GM12878 (cell line): ENCODE measurements around the gene C18orf54. TPM values are rescaled to one million over a fixed set of nuclear protein-coding genes. Genes with fewer than 3 reads are reported as not detected.

Experiments used
- ATAC-seq: fragments of 200-7000 bp; cut with Tn5 transposase; 3 replicates; pipeline ENCODE4 v1.9.1; 2020; ENCODE audit warnings: mild to moderate bottlenecking, moderate library complexity
- BruUV-seq: library from RNA; stranded (reverse); fragments of 400-500 nt; replicated peaks from 2 replicates; lab custom pipeline; 2021; lab: Mats Ljungman, UMichigan
- CTCF ChIA-PET: fragments of 300-600 bp; sonication (Branson Sonifier 250); formaldehyde crosslinking; extraction: SDS; loops from one replicate; lab custom pipeline; 2021; ENCODE audit warnings: inconsistent platforms; lab: Yijun Ruan, JAX
- POLR2A ChIA-PET: fragments of 350-600 bp; formaldehyde crosslinking; extraction: SDS; loops from one replicate; lab custom pipeline; 2021; ENCODE audit warnings: inconsistent platforms; lab: Charles Lee
- RAD21 ChIA-PET: fragments of 300-600 bp; sonication (Branson Sonifier 250); formaldehyde crosslinking; loops from one replicate; lab custom pipeline; 2023; ENCODE audit warnings: antibody characterized with exemption; ENCODE audit not compliant: unreplicated experiment; lab: Charles Lee
- SMC1A ChIA-PET: fragments of 300-600 bp; sonication (Branson Sonifier 250); formaldehyde crosslinking; loops from one replicate; lab custom pipeline; 2023; ENCODE audit not compliant: unreplicated experiment, uncharacterized antibody; lab: Charles Lee
- DNase-seq: peaks from one replicate; pipeline ENCODE4 v3.0.0-alpha.2; 2011; ENCODE audit warnings: low read depth, low spot score
- FAIRE-seq: peaks from 3 replicates; lab custom pipeline; 2011; peaks lifted over from hg19 to GRCh38; lab: Jason Lieb, UNC
- H2AFZ ChIP-seq: 2 replicates; pipeline ENCODE4 v1.6.0; 2011; ENCODE audit warnings: low read depth, low read length, control low read depth; ENCODE audit not compliant: control insufficient read depth
- H3K27ac ChIP-seq: 2 replicates; pipeline ENCODE4 v1.5.1; 2011; ENCODE audit warnings: control low read depth; ENCODE audit not compliant: control insufficient read depth, insufficient read depth
- H3K27me3 ChIP-seq, 2 experiments: replicated peaks in 1 of 2; 2 replicates each; pipeline versions ENCODE4 v1.6.0 to v1.6.1; 2011; ENCODE audit warnings: low read length in 1 of 2; ENCODE audit not compliant: control insufficient read depth in 2 of 2, insufficient read depth in 2 of 2
- H3K36me3 ChIP-seq, 2 experiments: 2 replicates each; pipeline ENCODE4 v1.5.1; 2011; ENCODE audit warnings: low read length in 1 of 2; ENCODE audit not compliant: control insufficient read depth in 2 of 2, insufficient read depth in 2 of 2
- H3K4me1 ChIP-seq: 2 replicates; pipeline ENCODE4 v1.6.1; 2011; ENCODE audit warnings: mild to moderate bottlenecking, low read length, moderate library complexity, mixed read lengths; ENCODE audit not compliant: control insufficient read depth, insufficient read depth
- H3K4me2 ChIP-seq: 2 replicates; pipeline ENCODE4 v1.6.0; 2011; ENCODE audit warnings: control low read depth; ENCODE audit not compliant: control insufficient read depth, insufficient read depth
- H3K4me3 ChIP-seq: fragments of 200-600 bp; sonication (generic); 2 replicates; pipeline ENCODE4 v1.5.1; 2016
- H3K79me2 ChIP-seq: 2 replicates; pipeline ENCODE4 v1.6.0; 2011; ENCODE audit warnings: low read length; ENCODE audit not compliant: control insufficient read depth, insufficient read depth
- H3K9ac ChIP-seq: 2 replicates; pipeline ENCODE4 v1.8.0; 2011; ENCODE audit warnings: low read length, control low read depth, mixed read lengths; ENCODE audit not compliant: control insufficient read depth, insufficient read depth
- H3K9me3 ChIP-seq: replicated peaks from 3 replicates; pipeline ENCODE4 v1.5.1; 2011; ENCODE audit warnings: mild to moderate bottlenecking, low read length; ENCODE audit not compliant: control insufficient read depth, insufficient read depth
- H4K20me1 ChIP-seq: 2 replicates; pipeline ENCODE4 v1.6.0; 2011; ENCODE audit not compliant: control insufficient read depth, insufficient read depth
- CHD1 ChIP-seq: IDR thresholded peaks from 2 replicates; pipeline ENCODE4 v1.6.1; 2012; ENCODE audit warnings: low read depth, low read length, improper control_type of control experiment
- KDM1A ChIP-seq: fragments of 200-600 bp; sonication (generic); IDR thresholded peaks from 2 replicates; pipeline ENCODE4 v1.6.1; 2016; ENCODE audit warnings: borderline replicate concordance
- PAX8 ChIP-seq: fragments of 450-650 bp; IDR thresholded peaks from 2 replicates; pipeline ENCODE4 v1.6.1; 2017; ENCODE audit warnings: mild to moderate bottlenecking, moderate library complexity
- RB1 ChIP-seq: fragments of 450-650 bp; formaldehyde crosslinking; IDR thresholded peaks from 2 replicates; pipeline ENCODE4 v1.6.1; 2017; ENCODE audit warnings: mild to moderate bottlenecking, borderline replicate concordance
- RELA ChIP-seq: fragments of 450-650 bp; IDR thresholded peaks from 2 replicates; pipeline ENCODE4 v1.8.0; 2014; ENCODE audit warnings: borderline replicate concordance; ENCODE audit not compliant: partially characterized antibody
- RUNX3 ChIP-seq: IDR thresholded peaks from 2 replicates; pipeline ENCODE4 v1.6.1; 2012; ENCODE audit warnings: low read length, inconsistent platforms
- SUZ12 ChIP-seq: fragments of 200-600 bp; sonication (generic); IDR thresholded peaks from one replicate; pipeline ENCODE4 v1.6.1; 2018; ENCODE audit warnings: antibody characterized with exemption, mild to moderate bottlenecking; ENCODE audit not compliant: unreplicated experiment
- WGBS: methylation state at CpG from one replicate; pipeline ENCODE4 v1.1.6; 2016; ENCODE audit warnings: low lambda C conversion rate; ENCODE audit not compliant: insufficient replicate concordance, insufficient coverage; ENCODE audit errors: missing lambda C conversion rate; 5-methylcytosine and 5-hydroxymethylcytosine counted together
- in situ Hi-C: fragments of 300-500 bp; cut with MboI; formaldehyde crosslinking; loops from 9 replicates; pipeline ENCODE4 v1.14.3; 2018; ENCODE audit warnings: mixed read lengths
- intact Hi-C: fragments of 100-400 bp; cut with micrococcal nuclease; formaldehyde crosslinking; loops from one replicate; pipeline ENCODE4 v1.14.2; 2022; ENCODE audit not compliant: unreplicated experiment
- polyA plus RNA-seq, 11 experiments: library from polyadenylated mRNA; depleted of rRNA in 4 of 11; unstranded in 6 of 11; stranded (reverse) in 5 of 11; fragments of >200 nt; fragmentation: Nextera tagmentation in 4 of 11; fragmentation: Illumina TruSeq in 1 of 11; extraction: Ambion mirVana in 4 of 11; extraction: Trizol in 1 of 11; gene quantifications; 1 replicate in 1 of 11; 2 replicates in 10 of 11; pipeline versions ENCODE4 v1.2.1 to v1.2.3, GENCODE V29; 2011 to 2016; ENCODE audit warnings: inconsistent platforms in 2 of 11, missing spikeins in 2 of 11, low read depth in 1 of 11
- total RNA-seq, 4 experiments: library from RNA; depleted of rRNA in 3 of 4; stranded (reverse); fragments of >200 nt in 3 of 4; fragmentation: Illumina TruSeq in 1 of 4; extraction: Trizol in 1 of 4; gene quantifications; 2 replicates each; pipeline versions ENCODE4 v1.2.1 to v1.2.3, GENCODE V29; 2013 to 2021
- TF ChIP-seq, protein P1 (sequence below): fragments of 450-650 bp; conservative IDR thresholded peaks from 2 replicates; pipeline ENCODE4 v1.6.1; 2017; ENCODE audit warnings: mild to moderate bottlenecking, moderate library complexity

The C18orf54 gene
- total and polyA plus RNA-seq, 10 of the 15 experiments (the other 5 are each of a cell fraction or from before 2014, with no cell fraction given) = 1.2 to 7.6 (median 2.8) TPM

DNA sequence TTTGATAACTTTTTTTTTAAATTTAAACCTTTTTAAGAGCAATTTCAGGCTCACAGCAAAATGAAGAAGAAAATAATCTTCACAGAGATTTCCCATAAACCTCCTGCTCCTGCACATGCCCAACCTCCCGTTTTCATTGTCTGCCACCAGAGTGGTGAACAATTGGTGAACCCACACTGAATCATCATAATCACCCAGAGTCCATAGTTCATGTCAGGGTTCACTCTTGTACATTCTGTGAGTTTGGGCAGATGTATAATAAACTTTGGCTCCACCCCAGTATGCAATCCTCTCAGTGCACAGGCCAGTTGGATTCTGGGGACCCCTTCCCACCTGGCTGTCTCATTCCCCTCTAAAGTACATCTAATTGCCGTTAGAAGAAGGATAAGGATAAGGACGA is 24.4 kb downstream of the C18orf54 start (continued):
- TF ChIP-seq KDM1A = no peak
- TF ChIP-seq RELA = no peak
- TF ChIP-seq PAX8 = no peak

DNA sequence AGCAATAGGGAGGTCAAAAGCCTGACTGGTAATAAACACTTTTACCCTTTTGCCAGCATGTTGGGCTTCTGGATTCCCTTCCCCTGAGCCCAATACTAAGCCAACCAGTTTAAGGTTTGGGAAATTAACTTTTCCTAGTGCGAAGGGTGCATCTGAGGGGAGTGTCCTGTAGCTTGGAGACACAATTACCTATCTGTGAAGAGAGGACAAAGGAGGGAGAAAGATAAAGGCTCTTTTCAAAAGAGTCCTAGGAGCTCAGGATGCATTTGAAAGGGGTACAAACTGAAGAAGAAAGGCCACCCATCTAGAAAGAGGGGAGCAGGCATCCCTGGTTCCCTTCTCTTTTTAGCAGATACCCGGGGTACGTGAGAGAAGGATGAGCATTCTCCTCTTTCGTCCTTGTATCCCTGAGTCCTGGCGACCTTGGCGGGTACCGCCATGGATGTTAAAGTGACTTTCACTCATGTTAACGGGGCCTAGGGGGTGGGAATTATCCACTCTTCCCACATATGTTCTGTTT is 25.1 kb downstream of the C18orf54 start:
- Histone ChIP-seq H3K4me3 (no peak overlapping the region), H3K9me3 (no peaks in the 10 kb centered on the region), H3K79me2 (no peaks in the 10 kb centered on the region), H3K36me3 (no peaks in the 10 kb centered on the region), H2AFZ (no peak overlapping the region), H3K27me3 (no peaks in the 10 kb centered on the region), H4K20me1 (no peaks in the 10 kb centered on the region), H3K4me2 (no peak overlapping the region), H3K27ac (no peak overlapping the region), H3K4me1 (no peaks in the 10 kb centered on the region; the same call in 1 of the 2 replicates), H3K9ac (no peak overlapping the region)
- SMC1A ChIA-PET = interaction anchor here (0.6 to 1.8 kb wide), 3 partner anchors 32 to 1277 kb away, joined by 3 to 4 read pairs (median 3); no protein-coding TSS in a partner anchor
- WGBS = 96% methylated on average over 8 of the region's 8 CpGs
- CTCF ChIA-PET = interaction anchor here (0.6 to 2.1 kb wide), 2 partner anchors 10 to 220 kb away, joined by 3 to 6 read pairs; no protein-coding TSS in a partner anchor
- FAIRE-seq = no peak
- RAD21 ChIA-PET = interaction anchor here (1.1 kb wide), 1 partner anchor 25 kb away, joined by 3 read pairs; the partner anchor contains the start of genes C18orf54 and STARD6
- TF ChIP-seq SUZ12 (no peak), CHD1 (no peak), RB1 (no peak), RUNX3 (no peak)
- TF ChIP-seq, protein P1, sequence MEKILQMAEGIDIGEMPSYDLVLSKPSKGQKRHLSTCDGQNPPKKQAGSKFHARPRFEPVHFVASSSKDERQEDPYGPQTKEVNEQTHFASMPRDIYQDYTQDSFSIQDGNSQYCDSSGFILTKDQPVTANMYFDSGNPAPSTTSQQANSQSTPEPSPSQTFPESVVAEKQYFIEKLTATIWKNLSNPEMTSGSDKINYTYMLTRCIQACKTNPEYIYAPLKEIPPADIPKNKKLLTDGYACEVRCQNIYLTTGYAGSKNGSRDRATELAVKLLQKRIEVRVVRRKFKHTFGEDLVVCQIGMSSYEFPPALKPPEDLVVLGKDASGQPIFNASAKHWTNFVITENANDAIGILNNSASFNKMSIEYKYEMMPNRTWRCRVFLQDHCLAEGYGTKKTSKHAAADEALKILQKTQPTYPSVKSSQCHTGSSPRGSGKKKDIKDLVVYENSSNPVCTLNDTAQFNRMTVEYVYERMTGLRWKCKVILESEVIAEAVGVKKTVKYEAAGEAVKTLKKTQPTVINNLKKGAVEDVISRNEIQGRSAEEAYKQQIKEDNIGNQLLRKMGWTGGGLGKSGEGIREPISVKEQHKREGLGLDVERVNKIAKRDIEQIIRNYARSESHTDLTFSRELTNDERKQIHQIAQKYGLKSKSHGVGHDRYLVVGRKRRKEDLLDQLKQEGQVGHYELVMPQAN = no peak
- in situ Hi-C loops (no loop called here), intact Hi-C loops (no loop called here)
- no peak for DNase-seq
- BruUV-seq = no TSS peak
- no peak for ATAC-seq
- POLR2A ChIA-PET = no interaction called here
